GM12865 (cell line): ENCODE results near the gene DENND1A.

Experiments used
- DNase-seq: peaks from one replicate; pipeline ENCODE4 v3.0.0; 2010; ENCODE audit warnings: low read depth
- H3K4me3 ChIP-seq: 2 replicates; pipeline ENCODE4 v1.5.1; 2011; ENCODE audit warnings: mild to moderate bottlenecking, low read depth, low read length, control low read depth
- CTCF ChIP-seq: IDR thresholded peaks from 2 replicates; pipeline ENCODE4 v1.5.1; 2011; ENCODE audit warnings: low read length, control low read depth, low read depth, inconsistent platforms; ENCODE audit not compliant: insufficient read depth; ENCODE audit errors: missing control alignments

DENND1A gene

GRCh38 chr9:123364241-123364824 lies 565.6 kb downstream of the DENND1A start:
- TF ChIP-seq CTCF: no peak
- DNase-seq: peak; percentile 18
- no peak overlapping the region for H3K4me3 ChIP-seq

- DNase-seq: no peak
- H3K4me3 ChIP-seq: no peak overlapping the region
- no peak for TF ChIP-seq CTCF
These were observed 567.1 kb downstream of the DENND1A start for GRCh38 chr9:123362856-123363255.

GRCh38 chr9:123361731-123362510 lies 568.0 kb downstream of the DENND1A start:
- TF ChIP-seq CTCF: no peak
- no peak for DNase-seq
- no peak overlapping the region for H3K4me3 ChIP-seq

- DNase-seq: no peak
- no peak overlapping the region for H3K4me3 ChIP-seq
- no peak for TF ChIP-seq CTCF
These were observed 568.7 kb downstream of the DENND1A start for GRCh38 chr9:123361086-123361730.

GRCh38 chr9:123360161-123361085 lies 569.5 kb downstream of the DENND1A start:
- DNase-seq: peak; percentile 53
- H3K4me3 ChIP-seq: no peak overlapping the region
- no peak for TF ChIP-seq CTCF

GRCh38 chr9:123359546-123359945 lies 570.4 kb downstream of the DENND1A start:
- H3K4me3 ChIP-seq: no peak overlapping the region
- no peak for TF ChIP-seq CTCF
- DNase-seq: no peak
